Measurements from ENCODE around the gene KRT72.

The KRT72 gene

DNA sequence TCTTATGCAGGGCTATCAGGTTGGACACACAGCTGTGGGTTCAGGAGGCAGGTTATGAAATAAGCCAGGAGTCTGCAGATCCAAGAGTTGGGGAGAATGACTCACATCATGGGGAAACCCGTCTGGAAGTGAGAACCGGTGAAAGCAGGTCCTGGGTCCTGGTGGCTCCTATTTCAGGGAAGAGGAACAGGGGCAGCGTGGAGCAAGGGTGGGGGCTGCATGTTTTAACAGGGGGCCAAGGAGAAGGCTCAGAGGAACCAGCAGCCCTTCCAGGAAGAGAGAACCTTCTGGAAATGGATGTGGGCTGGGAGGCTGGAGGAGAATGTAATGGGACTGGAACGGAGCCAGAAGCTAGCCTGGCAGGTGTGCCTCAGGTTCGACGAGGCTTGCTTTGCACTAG lies 19.8 kb downstream of the KRT72 start:
- Histone ChIP-seq H3K9me2 (replicated peaks; ENCODE audit: insufficient read depth, low read length) (no peaks in the 10 kb centered on the region), H4K20me1 (ENCODE audit: low read depth, low read length) (no peaks in the 10 kb centered on the region), H3K27ac (ENCODE audit: low read depth, low read length) (no peak overlapping the region), H3K79me2 (ENCODE audit: insufficient read depth, low read length) (no peaks in the 10 kb centered on the region), H2AFZ (ENCODE audit: low read depth, low read length, severe bottlenecking) (no peak overlapping the region), H3K9ac (ENCODE audit: low read length) (no peak overlapping the region), H3K9me3 (ENCODE audit: insufficient read depth, low read length) (no peaks in the 10 kb centered on the region), H3F3A (ENCODE audit: insufficient read depth) (no peaks in the 10 kb centered on the region), H3K27me3 (ENCODE audit: low read length) (no peaks in the 10 kb centered on the region), H3K36me3 (ENCODE audit: low read length) (no peaks in the 10 kb centered on the region), H3K4me3 (ENCODE audit: insufficient read depth, low read length, poor library complexity, severe bottlenecking) (no peak overlapping the region), H3K4me2 (ENCODE audit: low read depth, low read length, poor library complexity, severe bottlenecking) (no peak overlapping the region)
- TF ChIP-seq, protein P1, sequence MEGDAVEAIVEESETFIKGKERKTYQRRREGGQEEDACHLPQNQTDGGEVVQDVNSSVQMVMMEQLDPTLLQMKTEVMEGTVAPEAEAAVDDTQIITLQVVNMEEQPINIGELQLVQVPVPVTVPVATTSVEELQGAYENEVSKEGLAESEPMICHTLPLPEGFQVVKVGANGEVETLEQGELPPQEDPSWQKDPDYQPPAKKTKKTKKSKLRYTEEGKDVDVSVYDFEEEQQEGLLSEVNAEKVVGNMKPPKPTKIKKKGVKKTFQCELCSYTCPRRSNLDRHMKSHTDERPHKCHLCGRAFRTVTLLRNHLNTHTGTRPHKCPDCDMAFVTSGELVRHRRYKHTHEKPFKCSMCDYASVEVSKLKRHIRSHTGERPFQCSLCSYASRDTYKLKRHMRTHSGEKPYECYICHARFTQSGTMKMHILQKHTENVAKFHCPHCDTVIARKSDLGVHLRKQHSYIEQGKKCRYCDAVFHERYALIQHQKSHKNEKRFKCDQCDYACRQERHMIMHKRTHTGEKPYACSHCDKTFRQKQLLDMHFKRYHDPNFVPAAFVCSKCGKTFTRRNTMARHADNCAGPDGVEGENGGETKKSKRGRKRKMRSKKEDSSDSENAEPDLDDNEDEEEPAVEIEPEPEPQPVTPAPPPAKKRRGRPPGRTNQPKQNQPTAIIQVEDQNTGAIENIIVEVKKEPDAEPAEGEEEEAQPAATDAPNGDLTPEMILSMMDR (IDR thresholded peaks at IDR 0.05; ENCODE audit: insufficient read depth, low read length, poor library complexity, severe bottlenecking), result no peak
- no peak for TF ChIP-seq EZH2phosphoT487 (conservative IDR thresholded peaks at IDR 0.05; ENCODE audit: low read length)

DNA sequence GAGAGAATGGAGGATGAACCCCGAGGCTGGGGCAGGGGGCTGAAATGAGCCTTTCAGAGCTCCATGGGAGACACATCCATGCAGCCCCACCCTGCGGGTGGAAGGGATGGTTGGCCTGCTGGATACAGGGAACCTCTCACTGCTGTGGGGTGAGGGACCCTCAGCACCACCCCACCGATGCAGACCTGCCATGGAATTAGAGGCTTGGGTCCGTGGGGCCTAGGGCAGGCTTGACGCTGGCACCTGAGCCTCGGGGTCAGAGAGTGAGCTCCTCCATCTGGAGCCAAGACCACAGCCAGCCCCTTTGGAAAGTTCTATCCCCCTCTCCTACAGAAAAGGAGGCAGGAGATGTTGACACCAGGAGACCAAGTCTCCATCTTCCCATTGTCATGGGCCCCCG lies 20.2 kb downstream of the KRT72 start:
- Histone ChIP-seq H2AFZ (ENCODE audit: low read depth, low read length, severe bottlenecking) (no peak overlapping the region), H3K9me3 (ENCODE audit: insufficient read depth, low read length) (no peaks in the 10 kb centered on the region), H3K4me3 (ENCODE audit: insufficient read depth, low read length, poor library complexity, severe bottlenecking) (no peak overlapping the region), H3K27me3 (ENCODE audit: low read length) (no peaks in the 10 kb centered on the region), H3K27ac (ENCODE audit: low read depth, low read length) (no peak overlapping the region), H3K9ac (ENCODE audit: low read length) (no peak overlapping the region), H4K20me1 (ENCODE audit: low read depth, low read length) (no peaks in the 10 kb centered on the region), H3F3A (ENCODE audit: insufficient read depth) (no peaks in the 10 kb centered on the region), H3K36me3 (ENCODE audit: low read length) (no peaks in the 10 kb centered on the region), H3K4me2 (ENCODE audit: low read depth, low read length, poor library complexity, severe bottlenecking) (no peak overlapping the region), H3K79me2 (ENCODE audit: insufficient read depth, low read length) (no peaks in the 10 kb centered on the region), H3K9me2 (replicated peaks; ENCODE audit: insufficient read depth, low read length) (no peaks in the 10 kb centered on the region)
- TF ChIP-seq EZH2phosphoT487 (conservative IDR thresholded peaks at IDR 0.05; ENCODE audit: low read length), result no peak
- TF ChIP-seq, protein P1 (IDR thresholded peaks at IDR 0.05; ENCODE audit: insufficient read depth, low read length, poor library complexity, severe bottlenecking), result no peak

DNA sequence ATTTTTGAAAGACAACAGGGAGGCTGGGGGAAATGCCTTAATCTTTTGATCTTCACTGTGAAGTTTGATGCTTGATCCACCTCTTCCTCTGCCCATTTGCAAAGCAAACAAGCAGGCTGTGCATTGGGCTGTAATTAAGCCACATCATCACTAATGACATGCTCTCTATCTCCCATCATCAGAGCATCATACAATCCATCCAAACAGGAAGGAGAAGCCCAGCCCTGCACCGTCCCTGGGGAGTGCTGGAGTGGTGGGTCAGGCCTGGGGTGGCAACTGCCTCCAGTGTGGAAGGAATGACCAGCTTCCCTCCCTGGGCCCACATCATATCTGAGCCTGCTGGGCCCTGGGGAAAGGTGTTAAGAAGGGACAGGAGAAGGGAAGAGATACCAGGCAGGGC lies 20.8 kb downstream of the KRT72 start:
- no peak overlapping the region for H3K27ac ChIP-seq (ENCODE audit: low read depth, low read length)
- H3K36me3 ChIP-seq (ENCODE audit: low read length), result no peaks in the 10 kb centered on the region
- H3K9ac ChIP-seq (ENCODE audit: low read length), result no peak overlapping the region
- no peaks in the 10 kb centered on the region for H4K20me1 ChIP-seq (ENCODE audit: low read depth, low read length)
- TF ChIP-seq EZH2phosphoT487 (conservative IDR thresholded peaks at IDR 0.05; ENCODE audit: low read length), result no peak
- TF ChIP-seq, protein P1 (IDR thresholded peaks at IDR 0.05; ENCODE audit: insufficient read depth, low read length, poor library complexity, severe bottlenecking), result no peak
- H3K4me3 ChIP-seq (ENCODE audit: insufficient read depth, low read length, poor library complexity, severe bottlenecking), result no peak overlapping the region
- H3K79me2 ChIP-seq (ENCODE audit: insufficient read depth, low read length), result no peaks in the 10 kb centered on the region
- no peaks in the 10 kb centered on the region for H3F3A ChIP-seq (ENCODE audit: insufficient read depth)
- no peak overlapping the region for H3K4me2 ChIP-seq (ENCODE audit: low read depth, low read length, poor library complexity, severe bottlenecking)
- no peaks in the 10 kb centered on the region for H3K9me3 ChIP-seq (ENCODE audit: insufficient read depth, low read length)
- no peaks in the 10 kb centered on the region for H3K9me2 ChIP-seq (replicated peaks; ENCODE audit: insufficient read depth, low read length)
- no peaks in the 10 kb centered on the region for H3K27me3 ChIP-seq (ENCODE audit: low read length)
- no peak overlapping the region for H2AFZ ChIP-seq (ENCODE audit: low read depth, low read length, severe bottlenecking)
